SIG-M5 treated with dmso at 0.1 percent for 504 hours (cell line): ENCODE measurements around the gene KIR3DL2.
A peak's percentile ranks its signal among the peaks of the same experiment; 100 is the strongest.
"Not testable (repeated sequence)": the region's sequence is repeated elsewhere in the genome, so short reads cannot be mapped to it uniquely, and the experiment has no call there.

Experiments
- DNase-seq: peaks from one replicate; lab custom pipeline; 2025; ENCODE audit not compliant: unreplicated experiment; lab: John Stamatoyannopoulos, UW

The KIR3DL2 gene

GRCh38 chr19:54850061-54850640 is at the start of gene KIR3DL2:
TSS of gene KIR3DL2 (plus strand) at chr19:54850443. CDS start at chr19:54850476, 33 bp downstream.
- DNase-seq, result not testable (repeated sequence)

- no peak for DNase-seq
Observed at GRCh38 chr19:54803410-54803809, 46.8 kb upstream of the KIR3DL2 start, which contains the start of gene KIR2DL4. TSS of gene KIR2DL4 (plus strand) at chr19:54803610. CDS start at chr19:54803652, 42 bp downstream.

DNA sequence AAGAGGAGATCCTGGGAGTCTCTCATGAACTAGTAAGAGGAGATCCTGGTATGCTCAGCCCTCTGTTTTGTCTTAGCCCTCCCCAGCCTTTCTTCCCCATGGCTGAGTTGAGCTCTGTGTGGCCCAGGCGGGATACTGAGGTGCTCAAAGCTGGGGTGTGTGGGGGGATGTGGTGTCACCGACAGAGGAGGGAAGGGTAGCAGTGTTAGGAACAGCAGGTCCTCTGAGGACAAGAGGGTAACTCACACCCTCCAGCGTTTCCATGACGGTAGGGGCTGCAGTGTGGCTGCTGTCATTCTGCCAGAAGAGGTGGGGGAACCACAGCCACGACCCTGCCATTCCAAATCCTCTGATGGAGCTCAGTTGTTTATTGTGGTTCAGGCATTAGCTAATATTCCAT is 46.1 kb upstream of the KIR3DL2 start:
- DNase-seq, result no peak

GRCh38 chr19:54804571-54804970 is 45.7 kb upstream of the KIR3DL2 start:
- DNase-seq, result no peak

DNA sequence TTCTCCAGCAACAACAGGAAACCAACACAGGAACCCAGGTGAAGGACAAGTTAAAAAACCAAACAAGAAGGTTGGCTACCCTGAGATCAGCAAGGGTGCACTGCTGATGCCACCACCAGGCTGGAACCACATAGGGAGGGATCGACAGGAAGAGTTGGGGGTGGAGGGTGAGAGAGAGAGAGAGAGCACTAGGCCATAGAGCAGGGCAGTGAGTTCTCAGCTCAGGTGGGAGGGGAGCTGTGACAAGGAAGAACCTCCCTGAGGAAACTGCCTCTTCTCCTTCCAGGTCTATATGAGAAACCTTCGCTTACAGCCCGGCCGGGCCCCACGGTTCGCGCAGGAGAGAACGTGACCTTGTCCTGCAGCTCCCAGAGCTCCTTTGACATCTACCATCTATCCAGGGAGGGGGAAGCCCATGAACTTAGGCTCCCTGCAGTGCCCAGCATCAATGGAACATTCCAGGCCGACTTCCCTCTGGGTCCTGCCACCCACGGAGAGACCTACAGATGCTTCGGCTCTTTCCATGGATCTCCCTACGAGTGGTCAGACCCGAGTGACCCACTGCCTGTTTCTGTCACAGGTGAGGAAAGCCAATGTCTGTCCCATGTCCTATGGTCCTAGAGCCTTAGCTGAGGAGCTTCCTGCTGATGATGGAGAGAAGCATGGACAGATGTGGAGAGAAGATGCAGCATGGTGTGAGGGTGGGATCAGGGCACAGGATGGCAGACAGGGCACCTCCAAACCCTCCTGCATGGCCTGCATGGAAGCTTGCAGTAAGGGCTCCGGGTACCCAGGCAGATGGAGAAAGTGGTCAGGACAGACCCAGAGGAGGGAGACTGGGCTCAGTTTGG is 44.4 kb upstream of the KIR3DL2 start:
- no peak for DNase-seq

GRCh38 chr19:54806516-54806838 is 43.8 kb upstream of the KIR3DL2 start:
- no peak for DNase-seq

- DNase-seq, result not testable (repeated sequence)
Observed at GRCh38 chr19:54814571-54814970, 35.7 kb upstream of the KIR3DL2 start.

- DNase-seq, result not testable (repeated sequence)
Observed at GRCh38 chr19:54816251-54816650, 34.0 kb upstream of the KIR3DL2 start, which contains the start of gene KIR3DL1. TSS of gene KIR3DL1 (plus strand) at chr19:54816468.

- no peak for DNase-seq
Observed at GRCh38 chr19:54817670-54818536, 32.3 kb upstream of the KIR3DL2 start.

- DNase-seq, result not testable (repeated sequence)
Observed at GRCh38 chr19:54824416-54824815, 25.8 kb upstream of the KIR3DL2 start.

DNA sequence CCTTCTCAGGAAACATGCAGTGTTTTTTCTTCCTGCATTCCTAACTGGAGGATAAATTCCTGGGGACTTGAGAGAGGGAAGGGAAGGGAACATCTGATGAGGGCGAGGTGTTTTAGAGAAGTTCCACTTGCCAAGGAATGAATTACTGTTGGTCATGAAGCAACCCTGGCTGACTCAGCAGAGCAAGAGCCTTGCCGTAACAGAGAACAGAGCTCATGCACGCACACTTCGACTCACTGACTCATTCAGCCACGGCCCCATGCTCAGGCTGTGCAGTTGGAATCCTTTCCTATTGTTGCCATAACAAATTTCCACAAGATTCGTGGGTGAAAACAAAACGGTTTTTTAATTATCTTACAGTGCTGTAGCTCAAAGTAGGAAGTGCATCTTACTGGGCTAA is 24.9 kb upstream of the KIR3DL2 start:
- peak; percentile 33 for DNase-seq

GRCh38 chr19:54828064-54828463 is 22.2 kb upstream of the KIR3DL2 start:
- not testable (repeated sequence) for DNase-seq

DNA sequence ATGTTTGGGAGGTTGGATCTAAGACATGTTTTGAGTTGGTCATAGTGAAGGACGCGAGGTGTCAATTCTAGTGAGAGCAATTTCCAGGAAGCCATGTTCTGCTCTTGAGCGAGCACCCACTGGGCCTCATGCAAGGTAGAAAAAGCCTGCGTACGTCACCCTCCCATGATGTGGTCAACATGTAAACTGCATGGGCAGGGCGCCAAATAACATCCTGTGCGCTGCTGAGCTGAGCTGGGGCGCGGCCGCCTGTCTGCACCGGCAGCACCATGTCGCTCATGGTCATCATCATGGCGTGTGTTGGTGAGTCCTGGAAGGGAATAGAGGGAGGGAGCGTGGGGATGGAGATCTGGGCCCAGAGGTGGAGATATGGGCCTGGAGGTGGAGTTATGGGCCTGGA is 17.7 kb upstream of the KIR3DL2 start, which contains the start of gene KIR2DS4:
KIR2DS4 (plus strand) TSS at position 181 of the 400 bp plus-strand sequence.
- DNase-seq, result not testable (repeated sequence)

DNA sequence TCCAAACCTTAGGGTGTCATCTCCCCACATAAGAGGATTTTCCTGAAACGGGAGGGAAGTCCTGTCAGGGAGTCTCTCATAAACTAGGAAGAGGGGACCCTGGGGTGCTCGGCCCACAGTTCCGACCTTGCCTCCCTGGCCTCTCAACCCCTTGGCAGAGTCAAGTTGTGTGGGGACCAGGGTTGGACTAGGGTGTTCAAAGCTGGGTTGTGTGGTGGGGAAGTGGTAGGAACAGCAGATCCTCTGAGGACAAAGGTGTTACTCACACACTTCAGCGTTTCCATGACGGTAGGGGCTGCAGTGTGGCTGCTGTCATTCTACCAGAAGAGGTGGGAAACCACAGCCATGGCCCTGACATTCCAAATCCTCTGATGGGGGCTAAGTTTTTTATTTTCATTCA is 15.1 kb upstream of the KIR3DL2 start:
- not testable (repeated sequence) for DNase-seq

DNA sequence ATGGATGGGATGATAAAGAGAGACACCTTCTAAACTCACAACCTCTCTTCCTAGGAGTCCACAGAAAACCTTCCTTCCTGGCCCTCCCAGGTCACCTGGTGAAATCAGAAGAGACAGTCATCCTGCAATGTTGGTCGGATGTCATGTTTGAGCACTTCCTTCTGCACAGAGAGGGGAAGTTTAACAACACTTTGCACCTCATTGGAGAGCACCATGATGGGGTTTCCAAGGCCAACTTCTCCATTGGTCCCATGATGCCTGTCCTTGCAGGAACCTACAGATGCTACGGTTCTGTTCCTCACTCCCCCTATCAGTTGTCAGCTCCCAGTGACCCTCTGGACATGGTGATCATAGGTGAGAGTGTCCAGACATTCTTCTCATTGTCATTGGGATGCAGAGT is 12.7 kb upstream of the KIR3DL2 start:
- DNase-seq, result not testable (repeated sequence)

- DNase-seq, result not testable (repeated sequence)
Observed at GRCh38 chr19:54843171-54843570, 7.1 kb upstream of the KIR3DL2 start.

GRCh38 chr19:54850930-54851329 is 687 bp downstream of the KIR3DL2 start:
- DNase-seq, result no peak

DNA sequence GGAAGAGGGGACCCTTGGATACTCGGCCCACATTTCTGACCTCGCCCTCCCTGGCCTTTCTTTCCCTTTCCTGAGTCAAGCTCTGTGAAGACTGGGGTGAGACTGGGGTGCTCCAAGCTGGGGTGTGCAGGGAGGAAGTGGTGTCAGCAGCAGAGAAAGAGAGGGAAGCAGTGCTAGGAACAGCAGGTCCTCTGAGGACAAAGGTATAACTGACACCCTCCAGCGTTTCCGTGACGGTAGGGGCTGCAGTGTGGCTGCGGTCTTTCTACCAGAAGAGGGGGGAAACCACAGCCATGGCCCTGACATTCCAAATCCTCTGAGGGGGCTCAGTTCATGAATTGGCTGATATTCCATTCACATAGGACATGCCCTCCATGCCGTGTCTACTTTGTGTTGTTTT is 1.1 kb downstream of the KIR3DL2 start:
- DNase-seq, result no peak

GRCh38 chr19:54855241-54855640 is 5.0 kb downstream of the KIR3DL2 start:
- not testable (repeated sequence) for DNase-seq

- not testable (repeated sequence) for DNase-seq
Observed at GRCh38 chr19:54858476-54858875, 8.2 kb downstream of the KIR3DL2 start.

DNA sequence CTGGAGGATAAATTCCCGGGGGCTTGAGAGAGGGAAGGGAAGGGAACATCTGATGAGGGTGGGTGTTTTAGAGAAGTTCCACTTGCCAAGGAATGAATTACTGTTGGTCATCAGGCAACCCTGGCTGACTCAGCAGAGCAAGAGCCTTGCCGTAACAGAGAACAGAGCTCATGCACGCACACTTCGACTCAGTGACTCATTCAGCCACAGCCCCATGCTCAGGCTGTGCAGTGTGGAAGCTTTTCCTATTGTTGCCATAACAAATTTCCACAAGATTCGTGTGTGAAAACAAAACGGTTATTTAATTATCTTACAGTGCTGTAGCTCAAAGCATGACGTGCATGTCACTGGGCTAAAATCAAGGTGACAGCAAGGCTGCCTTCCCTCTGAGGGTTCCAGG is 9.2 kb downstream of the KIR3DL2 start:
- peak; percentile 48 for DNase-seq
